ENCODE measurements around the gene SLC5A10. TPM values are rescaled to one million over a fixed set of nuclear protein-coding genes. Genes with fewer than 3 reads are reported as not detected.

SLC5A10 gene
- total RNA-seq, 1 experiment from 2014 or later = not detected

DNA sequence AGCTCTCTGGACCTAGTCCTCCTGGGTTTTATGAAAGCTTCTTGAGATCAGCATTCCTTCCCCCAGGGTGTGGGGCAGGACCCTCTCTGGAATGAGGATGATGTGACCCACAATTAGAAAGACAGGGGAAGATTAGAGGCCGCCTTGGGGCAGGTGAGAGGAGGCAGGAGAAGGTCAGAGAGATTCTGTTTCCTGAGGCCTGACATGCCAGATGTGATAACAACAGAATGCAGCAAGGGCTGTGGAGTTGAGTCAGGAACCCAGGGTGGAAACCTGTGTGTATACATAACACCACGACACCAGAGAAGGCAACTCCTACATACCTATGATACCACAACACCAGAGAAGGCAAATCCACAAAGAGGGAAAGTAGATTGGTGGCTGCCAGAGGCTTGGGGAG is 5.4 kb upstream of the SLC5A10 start:
- TF ChIP-seq EZH2 (IDR thresholded peaks at IDR 0.05; ENCODE audit: borderline replicate concordance, low read depth, low read length, poor library complexity, severe bottlenecking) = no peak
- TF ChIP-seq, protein P1, sequence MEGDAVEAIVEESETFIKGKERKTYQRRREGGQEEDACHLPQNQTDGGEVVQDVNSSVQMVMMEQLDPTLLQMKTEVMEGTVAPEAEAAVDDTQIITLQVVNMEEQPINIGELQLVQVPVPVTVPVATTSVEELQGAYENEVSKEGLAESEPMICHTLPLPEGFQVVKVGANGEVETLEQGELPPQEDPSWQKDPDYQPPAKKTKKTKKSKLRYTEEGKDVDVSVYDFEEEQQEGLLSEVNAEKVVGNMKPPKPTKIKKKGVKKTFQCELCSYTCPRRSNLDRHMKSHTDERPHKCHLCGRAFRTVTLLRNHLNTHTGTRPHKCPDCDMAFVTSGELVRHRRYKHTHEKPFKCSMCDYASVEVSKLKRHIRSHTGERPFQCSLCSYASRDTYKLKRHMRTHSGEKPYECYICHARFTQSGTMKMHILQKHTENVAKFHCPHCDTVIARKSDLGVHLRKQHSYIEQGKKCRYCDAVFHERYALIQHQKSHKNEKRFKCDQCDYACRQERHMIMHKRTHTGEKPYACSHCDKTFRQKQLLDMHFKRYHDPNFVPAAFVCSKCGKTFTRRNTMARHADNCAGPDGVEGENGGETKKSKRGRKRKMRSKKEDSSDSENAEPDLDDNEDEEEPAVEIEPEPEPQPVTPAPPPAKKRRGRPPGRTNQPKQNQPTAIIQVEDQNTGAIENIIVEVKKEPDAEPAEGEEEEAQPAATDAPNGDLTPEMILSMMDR (conservative IDR thresholded peaks at IDR 0.05; ENCODE audit: low read depth, low read length) = no peak
- Histone ChIP-seq H3K27me3 (replicated peaks; ENCODE audit: insufficient read depth, low read depth, low read length, poor library complexity) (no peaks in the 10 kb centered on the region), H3K36me3 (ENCODE audit: insufficient read depth, low read length, poor library complexity, severe bottlenecking) (no peaks in the 10 kb centered on the region), H3K27ac (ENCODE audit: low read depth, low read length, poor library complexity, severe bottlenecking) (no peak overlapping the region), H3K9me3 (ENCODE audit: low read depth, low read length, poor library complexity, severe bottlenecking) (no peaks in the 10 kb centered on the region), H3K4me3 (ENCODE audit: low read depth, low read length, poor library complexity, severe bottlenecking) (no peak overlapping the region), H3K4me1 (ENCODE audit: insufficient read depth, low read length, poor library complexity, severe bottlenecking) (no peaks in the 10 kb centered on the region)
- no peak for DNase-seq (ENCODE audit: low spot score)
- intact Hi-C loops (cut with micrococcal nuclease; ENCODE audit: unreplicated experiment) = no loop called here
- POLR2A ChIA-PET (ENCODE audit: low non-redundant PET) = no interaction called here
- BruUV-seq (replicated peaks) = no TSS peak
- CTCF ChIA-PET = no interaction called here

DNA sequence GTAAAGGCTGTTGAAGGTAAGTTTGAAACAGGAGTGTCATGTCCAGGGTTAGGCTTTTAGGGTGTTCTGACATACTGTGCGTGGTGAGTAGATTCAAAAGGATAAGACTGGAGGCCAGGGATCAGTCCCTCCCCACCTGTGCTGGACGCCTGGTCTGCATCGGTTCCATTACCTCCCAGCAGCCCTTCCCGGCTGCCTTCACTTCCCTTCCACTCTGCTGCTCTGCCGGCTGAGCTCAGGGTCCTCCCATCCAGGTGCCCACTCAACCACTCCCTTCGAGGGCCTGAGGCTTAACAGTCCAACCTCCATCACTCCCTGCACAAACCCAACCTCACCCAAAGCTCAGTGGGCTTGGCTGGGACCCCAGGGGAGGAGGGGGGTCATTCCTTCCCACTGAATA is 4.1 kb upstream of the SLC5A10 start:
- intact Hi-C loops (cut with micrococcal nuclease; ENCODE audit: unreplicated experiment) = no loop called here

DNA sequence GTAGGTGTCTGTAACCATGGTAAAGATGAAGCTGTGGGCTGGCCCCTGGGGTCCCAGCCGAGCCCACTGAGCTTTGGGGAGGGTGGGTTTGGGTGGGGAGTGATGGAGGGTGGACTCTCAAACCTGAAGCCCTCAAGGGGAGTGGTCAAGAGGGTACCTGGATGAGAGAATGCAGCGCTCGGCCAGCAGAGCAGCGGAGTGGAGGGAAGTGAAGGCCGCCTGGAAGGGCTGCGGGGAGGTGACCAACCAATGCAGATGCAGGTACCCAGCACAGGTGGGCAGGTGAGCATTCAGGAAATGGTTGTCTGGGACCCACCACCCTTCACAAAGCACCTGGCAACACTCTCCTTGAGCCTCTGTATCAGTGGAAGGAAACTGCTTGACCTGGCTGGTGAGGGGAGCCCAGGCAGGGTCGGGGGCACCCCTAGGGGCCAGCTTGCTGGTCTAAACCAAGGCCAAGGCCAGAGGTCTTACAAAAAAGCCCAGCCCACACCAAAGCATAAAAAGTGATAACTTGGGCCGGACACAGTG is 3.4 kb upstream of the SLC5A10 start:
- POLR2A ChIA-PET (ENCODE audit: low non-redundant PET) = interaction anchor here (0.7 kb wide), 1 partner anchor 9 kb away, joined by 5 read pairs; no protein-coding TSS in a partner anchor
- intact Hi-C loops (cut with micrococcal nuclease; ENCODE audit: unreplicated experiment) = no loop called here
- no TSS peak for BruUV-seq (replicated peaks)
- Histone ChIP-seq H3K27me3 (replicated peaks; ENCODE audit: insufficient read depth, low read depth, low read length, poor library complexity) (no peaks in the 10 kb centered on the region), H3K4me3 (ENCODE audit: low read depth, low read length, poor library complexity, severe bottlenecking) (no peak overlapping the region), H3K36me3 (ENCODE audit: insufficient read depth, low read length, poor library complexity, severe bottlenecking) (no peaks in the 10 kb centered on the region), H3K9me3 (ENCODE audit: low read depth, low read length, poor library complexity, severe bottlenecking) (no peaks in the 10 kb centered on the region), H3K27ac (ENCODE audit: low read depth, low read length, poor library complexity, severe bottlenecking) (no peak overlapping the region), H3K4me1 (ENCODE audit: insufficient read depth, low read length, poor library complexity, severe bottlenecking) (no peaks in the 10 kb centered on the region)
- no peak for DNase-seq (ENCODE audit: low spot score)
- CTCF ChIA-PET = no interaction called here
- TF ChIP-seq EZH2 (IDR thresholded peaks at IDR 0.05; ENCODE audit: borderline replicate concordance, low read depth, low read length, poor library complexity, severe bottlenecking) = no peak
- TF ChIP-seq, protein P1 (conservative IDR thresholded peaks at IDR 0.05; ENCODE audit: low read depth, low read length) = no peak

More for the DNA sequence above, 4.1 kb upstream of the SLC5A10 start:
- no peak for TF ChIP-seq EZH2 (IDR thresholded peaks at IDR 0.05; ENCODE audit: borderline replicate concordance, low read depth, low read length, poor library complexity, severe bottlenecking)
- TF ChIP-seq, protein P1 (conservative IDR thresholded peaks at IDR 0.05; ENCODE audit: low read depth, low read length) = no peak
- Histone ChIP-seq H3K4me3 (ENCODE audit: low read depth, low read length, poor library complexity, severe bottlenecking) (no peak overlapping the region), H3K4me1 (ENCODE audit: insufficient read depth, low read length, poor library complexity, severe bottlenecking) (no peaks in the 10 kb centered on the region), H3K9me3 (ENCODE audit: low read depth, low read length, poor library complexity, severe bottlenecking) (no peaks in the 10 kb centered on the region), H3K27ac (ENCODE audit: low read depth, low read length, poor library complexity, severe bottlenecking) (no peak overlapping the region), H3K36me3 (ENCODE audit: insufficient read depth, low read length, poor library complexity, severe bottlenecking) (no peaks in the 10 kb centered on the region), H3K27me3 (replicated peaks; ENCODE audit: insufficient read depth, low read depth, low read length, poor library complexity) (no peaks in the 10 kb centered on the region)
- POLR2A ChIA-PET (ENCODE audit: low non-redundant PET) = interaction anchor here (0.7 kb wide), 1 partner anchor 10 kb away, joined by 5 read pairs; no protein-coding TSS in a partner anchor
- CTCF ChIA-PET = no interaction called here
- no TSS peak for BruUV-seq (replicated peaks)
- DNase-seq (ENCODE audit: low spot score) = no peak

Measured in A673 (cell line).